Large intestine (tissue), 3 donors: ENCODE data around the gene KIFC3. TPM values are rescaled to one million over a fixed set of nuclear protein-coding genes. Genes with fewer than 3 reads are reported as not detected.
A peak's percentile ranks its signal among the peaks of the same experiment; 100 is the strongest.
"Not testable (repeated sequence)": the region's sequence is repeated elsewhere in the genome, so short reads cannot be mapped to it uniquely, and the experiment has no call there.

Experiments
- DNase-seq, 2 donors: peaks; one replicate each; pipeline versions ENCODE4 v3.0.0 to v3.0.0-alpha.2; 2013
- H3K27ac ChIP-seq: one replicate; pipeline ENCODE4 v1.5.1; 2013; ENCODE audit warnings: low read length
- H3K27me3 ChIP-seq: 2 replicates; pipeline ENCODE4 v1.6.1; 2013; ENCODE audit warnings: low read length; ENCODE audit not compliant: control insufficient read depth, insufficient read depth
- H3K36me3 ChIP-seq: 2 replicates; pipeline ENCODE4 v1.6.1; 2013; ENCODE audit warnings: low read length; ENCODE audit not compliant: control insufficient read depth, insufficient read depth
- H3K4me1 ChIP-seq: one replicate; pipeline ENCODE4 v1.6.1; 2013; ENCODE audit warnings: low read length; ENCODE audit not compliant: control insufficient read depth, insufficient read depth
- H3K4me3 ChIP-seq: one replicate; pipeline ENCODE4 v1.5.1; 2013; ENCODE audit warnings: low read length
- H3K9me3 ChIP-seq: one replicate; pipeline ENCODE4 v1.6.1; 2013; ENCODE audit warnings: mild to moderate bottlenecking, low read depth, low read length, moderate library complexity; ENCODE audit not compliant: control insufficient read depth
- WGBS: methylation state at CpG from one replicate; pipeline ENCODE4 v1.1.5; 2013; ENCODE audit warnings: low lambda C conversion rate; ENCODE audit not compliant: insufficient coverage; 5-methylcytosine and 5-hydroxymethylcytosine counted together
- polyA plus RNA-seq: library from polyadenylated mRNA; unstranded; fragments of 120-200 nt; gene quantifications from one replicate; pipeline ENCODE4 v1.2.1, GENCODE V29; 2013

The KIFC3 gene
- polyA plus RNA-seq, 1 donor = 82.3 TPM

GRCh38 chr16:57786632-57787518 is 15.4 kb downstream of the KIFC3 start:
- H3K9me3 ChIP-seq = no peaks in the 10 kb centered on the region
- H3K36me3 ChIP-seq = peaks cover 68% of the 10 kb centered on the region
- H3K27ac ChIP-seq = no peak overlapping the region
- no CpG with 5 or more reads among the region's 26 CpGs for WGBS
- no peak overlapping the region for H3K4me3 ChIP-seq
- H3K4me1 ChIP-seq = peaks cover 16% of the 10 kb centered on the region
- no peaks in the 10 kb centered on the region for H3K27me3 ChIP-seq
- DNase-seq = no peak

GRCh38 chr16:57785924-57786323 is 16.4 kb downstream of the KIFC3 start:
- Histone ChIP-seq H3K27me3 (no peaks in the 10 kb centered on the region), H3K36me3 (peaks cover 67% of the 10 kb centered on the region), H3K27ac (no peak overlapping the region), H3K9me3 (no peaks in the 10 kb centered on the region), H3K4me3 (no peak overlapping the region), H3K4me1 (peaks cover 22% of the 10 kb centered on the region)
- no CpG with 5 or more reads among the region's 8 CpGs for WGBS
- DNase-seq = no peak

GRCh38 chr16:57785385-57785784 is 16.9 kb downstream of the KIFC3 start:
- Histone ChIP-seq H3K4me3 (no peak overlapping the region), H3K27me3 (no peaks in the 10 kb centered on the region), H3K36me3 (peaks cover 63% of the 10 kb centered on the region), H3K9me3 (no peaks in the 10 kb centered on the region), H3K27ac (no peak overlapping the region), H3K4me1 (peaks cover 22% of the 10 kb centered on the region)
- no peak for DNase-seq
- WGBS = no CpG with 5 or more reads among the region's 10 CpGs

- Histone ChIP-seq H3K27me3 (no peaks in the 10 kb centered on the region), H3K27ac (no peak overlapping the region), H3K4me1 (peaks cover 22% of the 10 kb centered on the region), H3K36me3 (peaks cover 58% of the 10 kb centered on the region), H3K4me3 (no peak overlapping the region), H3K9me3 (no peaks in the 10 kb centered on the region)
- WGBS = 100% methylated on average over 1 of the region's 7 CpGs
- DNase-seq = no peak
These were observed 18.0 kb downstream of the KIFC3 start for GRCh38 chr16:57784334-57784733.

GRCh38 chr16:57783883-57784282 is 18.4 kb downstream of the KIFC3 start:
- H3K4me1 ChIP-seq = peaks cover 22% of the 10 kb centered on the region
- H3K4me3 ChIP-seq = no peak overlapping the region
- H3K36me3 ChIP-seq = peaks cover 53% of the 10 kb centered on the region
- no CpG with 5 or more reads among the region's 8 CpGs for WGBS
- no peak for DNase-seq
- no peaks in the 10 kb centered on the region for H3K9me3 ChIP-seq
- H3K27me3 ChIP-seq = no peaks in the 10 kb centered on the region
- no peak overlapping the region for H3K27ac ChIP-seq

GRCh38 chr16:57783116-57783515 is 19.2 kb downstream of the KIFC3 start:
- H3K27me3 ChIP-seq = no peaks in the 10 kb centered on the region
- no CpG with 5 or more reads among the region's 4 CpGs for WGBS
- DNase-seq = no peak
- peaks cover 48% of the 10 kb centered on the region for H3K36me3 ChIP-seq
- H3K9me3 ChIP-seq = no peaks in the 10 kb centered on the region
- H3K4me1 ChIP-seq = peaks cover 22% of the 10 kb centered on the region
- no peak overlapping the region for H3K4me3 ChIP-seq
- peak overlapping the region; percentile 64 for H3K27ac ChIP-seq

GRCh38 chr16:57782607-57783055 is 19.7 kb downstream of the KIFC3 start:
- not testable (repeated sequence) for DNase-seq, H3K9me3 ChIP-seq, H3K4me3 ChIP-seq, H3K27me3 ChIP-seq
- Histone ChIP-seq H3K36me3 (peaks cover 45% of the 10 kb centered on the region), H3K27ac (peak overlapping the region; percentile 64), H3K4me1 (peaks cover 22% of the 10 kb centered on the region)
- WGBS = no CpG with 5 or more reads among the region's 11 CpGs

GRCh38 chr16:57781741-57782606 is 20.3 kb downstream of the KIFC3 start:
- Histone ChIP-seq H3K9me3 (no peaks in the 10 kb centered on the region), H3K36me3 (peaks cover 40% of the 10 kb centered on the region), H3K4me3 (no peak overlapping the region), H3K27me3 (no peaks in the 10 kb centered on the region), H3K4me1 (peaks cover 18% of the 10 kb centered on the region), H3K27ac (peak overlapping the region; percentile 64)
- WGBS = no CpG with 5 or more reads among the region's 10 CpGs
- DNase-seq = peak; percentile 78 to 87

GRCh38 chr16:57781349-57781740 is 20.9 kb downstream of the KIFC3 start:
- WGBS = no CpG with 5 or more reads among the region's 1 CpG
- DNase-seq = no peak
- H3K27ac ChIP-seq = peak overlapping the region; percentile 32
- H3K27me3 ChIP-seq = no peaks in the 10 kb centered on the region
- peaks cover 18% of the 10 kb centered on the region for H3K4me1 ChIP-seq
- no peaks in the 10 kb centered on the region for H3K9me3 ChIP-seq
- H3K36me3 ChIP-seq = peaks cover 34% of the 10 kb centered on the region
- no peak overlapping the region for H3K4me3 ChIP-seq

- peaks cover 38% of the 10 kb centered on the region for H3K36me3 ChIP-seq
- not testable (repeated sequence) for H3K4me3 ChIP-seq, H3K9me3 ChIP-seq, H3K27ac ChIP-seq, DNase-seq, H3K27me3 ChIP-seq
- peaks cover 26% of the 10 kb centered on the region for H3K4me1 ChIP-seq
- no CpG with 5 or more reads among the region's 5 CpGs for WGBS
These were observed 22.5 kb downstream of the KIFC3 start for GRCh38 chr16:57779836-57780235.
